ENCODE data around the gene RGS3. TPM values are rescaled to one million over a fixed set of nuclear protein-coding genes. Genes with fewer than 3 reads are reported as not detected.

Gene RGS3
- polyA plus RNA-seq, 1 of the 3 experiments (the other 2 are of a cell fraction) = 50.6 TPM

DNA sequence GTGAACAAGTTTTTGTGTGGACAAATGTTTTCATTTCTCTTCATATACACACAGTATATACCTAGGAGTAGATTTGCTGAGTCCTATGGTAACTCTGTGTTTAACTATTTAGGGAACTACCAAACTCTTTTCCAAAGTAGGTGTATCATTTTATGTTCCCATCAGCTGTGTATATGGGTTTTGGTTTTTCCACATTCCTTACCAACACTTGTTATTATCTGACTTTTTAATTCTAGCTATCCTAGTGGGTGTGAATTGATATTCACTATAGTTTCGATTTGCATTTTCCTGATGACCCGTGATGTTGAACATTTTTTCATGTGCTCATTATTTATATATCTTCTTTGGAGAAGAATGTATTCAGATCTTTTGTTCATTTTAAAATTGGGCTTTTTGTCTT, 3.7 kb downstream of the RGS3 start (continued):
- TF ChIP-seq, protein P1, sequence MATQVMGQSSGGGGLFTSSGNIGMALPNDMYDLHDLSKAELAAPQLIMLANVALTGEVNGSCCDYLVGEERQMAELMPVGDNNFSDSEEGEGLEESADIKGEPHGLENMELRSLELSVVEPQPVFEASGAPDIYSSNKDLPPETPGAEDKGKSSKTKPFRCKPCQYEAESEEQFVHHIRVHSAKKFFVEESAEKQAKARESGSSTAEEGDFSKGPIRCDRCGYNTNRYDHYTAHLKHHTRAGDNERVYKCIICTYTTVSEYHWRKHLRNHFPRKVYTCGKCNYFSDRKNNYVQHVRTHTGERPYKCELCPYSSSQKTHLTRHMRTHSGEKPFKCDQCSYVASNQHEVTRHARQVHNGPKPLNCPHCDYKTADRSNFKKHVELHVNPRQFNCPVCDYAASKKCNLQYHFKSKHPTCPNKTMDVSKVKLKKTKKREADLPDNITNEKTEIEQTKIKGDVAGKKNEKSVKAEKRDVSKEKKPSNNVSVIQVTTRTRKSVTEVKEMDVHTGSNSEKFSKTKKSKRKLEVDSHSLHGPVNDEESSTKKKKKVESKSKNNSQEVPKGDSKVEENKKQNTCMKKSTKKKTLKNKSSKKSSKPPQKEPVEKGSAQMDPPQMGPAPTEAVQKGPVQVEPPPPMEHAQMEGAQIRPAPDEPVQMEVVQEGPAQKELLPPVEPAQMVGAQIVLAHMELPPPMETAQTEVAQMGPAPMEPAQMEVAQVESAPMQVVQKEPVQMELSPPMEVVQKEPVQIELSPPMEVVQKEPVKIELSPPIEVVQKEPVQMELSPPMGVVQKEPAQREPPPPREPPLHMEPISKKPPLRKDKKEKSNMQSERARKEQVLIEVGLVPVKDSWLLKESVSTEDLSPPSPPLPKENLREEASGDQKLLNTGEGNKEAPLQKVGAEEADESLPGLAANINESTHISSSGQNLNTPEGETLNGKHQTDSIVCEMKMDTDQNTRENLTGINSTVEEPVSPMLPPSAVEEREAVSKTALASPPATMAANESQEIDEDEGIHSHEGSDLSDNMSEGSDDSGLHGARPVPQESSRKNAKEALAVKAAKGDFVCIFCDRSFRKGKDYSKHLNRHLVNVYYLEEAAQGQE (IDR thresholded peaks at IDR 0.05; ENCODE audit: low read depth, low read length) = no peak
- TF ChIP-seq RCOR1 (IDR thresholded peaks at IDR 0.05; ENCODE audit: low read length) (no peak), CHD2 (IDR thresholded peaks at IDR 0.05; ENCODE audit: low read length, partially characterized antibody) (no peak), SMC3 (IDR thresholded peaks at IDR 0.05; ENCODE audit: low read depth, low read length) (no peak), EP300 (IDR thresholded peaks at IDR 0.05; ENCODE audit: borderline replicate concordance in 1 of 2, low read depth in 1 of 2, low read length in 1 of 2) (no peak)

DNA sequence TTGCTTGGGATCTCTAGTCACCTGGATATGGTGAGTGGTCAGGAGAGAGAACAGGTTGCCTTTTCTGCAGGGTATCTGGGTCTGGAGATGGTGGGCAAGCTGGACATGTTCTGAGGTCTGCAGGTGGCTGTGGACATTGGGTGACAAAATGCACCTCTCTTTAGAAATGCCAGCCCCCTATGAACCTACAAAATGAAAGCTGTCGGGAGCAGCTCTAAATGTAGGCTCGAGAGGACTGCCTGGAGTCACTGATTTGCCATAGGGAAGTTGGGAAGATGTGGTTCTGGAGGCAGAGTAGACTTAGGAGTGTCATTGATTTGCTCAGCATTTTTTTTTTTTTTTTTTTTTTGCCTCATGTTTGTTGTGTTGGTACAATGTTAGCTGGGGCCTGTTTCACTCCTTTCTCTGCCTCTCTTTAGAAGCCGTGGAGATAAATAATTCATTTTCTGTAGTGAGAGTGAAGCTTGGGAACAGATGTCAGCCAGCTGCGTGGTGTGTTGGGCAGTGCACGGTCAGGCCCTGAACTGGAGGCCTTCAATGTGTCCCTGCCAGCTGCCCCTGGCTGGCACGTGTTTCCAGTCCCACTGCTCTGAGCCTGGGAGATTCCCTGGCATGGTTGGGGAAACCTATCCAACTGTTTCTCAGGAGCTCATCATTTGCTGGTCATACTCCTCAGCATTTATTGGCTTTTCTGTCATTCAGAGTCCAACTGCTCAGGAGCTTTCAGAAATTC, 5.4 kb downstream of the RGS3 start:
- CTCF ChIA-PET = interaction anchor here (1.1 to 1.9 kb wide), 7 partner anchors 110 to 189 kb away, joined by 3 to 8 read pairs (median 4); no protein-coding TSS in a partner anchor
- no peaks in the 10 kb centered on the region for H3K79me2 ChIP-seq (ENCODE audit: insufficient read depth)
- no peak overlapping the region for H2AFZ ChIP-seq (ENCODE audit: low read depth)
- no peak overlapping the region for H3K4me2 ChIP-seq
- H4K20me1 ChIP-seq (ENCODE audit: insufficient read depth) = no peaks in the 10 kb centered on the region
- H3K36me3 ChIP-seq (replicated peaks in 1 of 2; ENCODE audit: control insufficient read depth in 1 of 2, insufficient read depth in 2 of 2, low read length in 1 of 2) = no peaks in the 10 kb centered on the region
- no peak overlapping the region for H3K9ac ChIP-seq
- H3K4me1 ChIP-seq (ENCODE audit: control insufficient read depth in 1 of 2, insufficient read depth in 2 of 2, low read depth in 1 of 2, low read length in 1 of 2) = peaks cover 0 to 27% of the 10 kb centered on the region in 2 experiments; a peak in 2 of 4 replicates
- H3K9me3 ChIP-seq = peaks cover 5% of the 10 kb centered on the region; the same call in 1 of the 2 replicates
- 52% methylated on average over 5 of the region's 6 CpGs for WGBS (ENCODE audit: low lambda C conversion rate)
- H3K9me2 ChIP-seq = no peaks in the 10 kb centered on the region
- DNase-seq = peak; percentile 75
- no peak overlapping the region for H3K4me3 ChIP-seq (ENCODE audit: low read depth in 2 of 2, low read length in 1 of 2)
- POLR2A ChIA-PET = interaction anchor here (0.9 kb wide), 1 partner anchor 28 kb away, joined by 3 read pairs; no protein-coding TSS in a partner anchor
- no peaks in the 10 kb centered on the region for H3F3A ChIP-seq (replicated peaks; ENCODE audit: insufficient read depth)
- peak overlapping the region in 1 of 2 experiments; percentile 85; a peak in 2 of 4 replicates for H3K27ac ChIP-seq (ENCODE audit: low read depth in 2 of 2, low read length in 1 of 2)
- H3K27me3 ChIP-seq (ENCODE audit: insufficient read depth) = no peaks in the 10 kb centered on the region
- no peak for TF ChIP-seq RXRA (IDR thresholded peaks at IDR 0.05; ENCODE audit: borderline replicate concordance, low read depth)
- TF ChIP-seq NFIC (IDR thresholded peaks at IDR 0.05; ENCODE audit: borderline replicate concordance) = no peak
- TF ChIP-seq, protein P2, sequence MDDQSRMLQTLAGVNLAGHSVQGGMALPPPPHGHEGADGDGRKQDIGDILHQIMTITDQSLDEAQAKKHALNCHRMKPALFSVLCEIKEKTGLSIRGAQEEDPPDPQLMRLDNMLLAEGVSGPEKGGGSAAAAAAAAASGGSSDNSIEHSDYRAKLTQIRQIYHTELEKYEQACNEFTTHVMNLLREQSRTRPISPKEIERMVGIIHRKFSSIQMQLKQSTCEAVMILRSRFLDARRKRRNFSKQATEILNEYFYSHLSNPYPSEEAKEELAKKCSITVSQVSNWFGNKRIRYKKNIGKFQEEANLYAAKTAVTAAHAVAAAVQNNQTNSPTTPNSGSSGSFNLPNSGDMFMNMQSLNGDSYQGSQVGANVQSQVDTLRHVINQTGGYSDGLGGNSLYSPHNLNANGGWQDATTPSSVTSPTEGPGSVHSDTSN (IDR thresholded peaks at IDR 0.05) = no peak
- TF ChIP-seq FOXJ3 (CRISPR knock-in tag; IDR thresholded peaks at IDR 0.05) = peak; percentile 43; the same call in 1 of the 2 replicates
- no peak for TF ChIP-seq RFX5 (IDR thresholded peaks at IDR 0.05; ENCODE audit: low read length)
- peak; percentile 96 for TF ChIP-seq MXI1 (IDR thresholded peaks at IDR 0.05; ENCODE audit: low read depth, low read length)
- TF ChIP-seq, protein P3, sequence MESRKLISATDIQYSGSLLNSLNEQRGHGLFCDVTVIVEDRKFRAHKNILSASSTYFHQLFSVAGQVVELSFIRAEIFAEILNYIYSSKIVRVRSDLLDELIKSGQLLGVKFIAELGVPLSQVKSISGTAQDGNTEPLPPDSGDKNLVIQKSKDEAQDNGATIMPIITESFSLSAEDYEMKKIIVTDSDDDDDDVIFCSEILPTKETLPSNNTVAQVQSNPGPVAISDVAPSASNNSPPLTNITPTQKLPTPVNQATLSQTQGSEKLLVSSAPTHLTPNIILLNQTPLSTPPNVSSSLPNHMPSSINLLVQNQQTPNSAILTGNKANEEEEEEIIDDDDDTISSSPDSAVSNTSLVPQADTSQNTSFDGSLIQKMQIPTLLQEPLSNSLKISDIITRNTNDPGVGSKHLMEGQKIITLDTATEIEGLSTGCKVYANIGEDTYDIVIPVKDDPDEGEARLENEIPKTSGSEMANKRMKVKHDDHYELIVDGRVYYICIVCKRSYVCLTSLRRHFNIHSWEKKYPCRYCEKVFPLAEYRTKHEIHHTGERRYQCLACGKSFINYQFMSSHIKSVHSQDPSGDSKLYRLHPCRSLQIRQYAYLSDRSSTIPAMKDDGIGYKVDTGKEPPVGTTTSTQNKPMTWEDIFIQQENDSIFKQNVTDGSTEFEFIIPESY (IDR thresholded peaks at IDR 0.05; ENCODE audit: borderline replicate concordance, low read depth) = no peak
- TF ChIP-seq CHD2 (IDR thresholded peaks at IDR 0.05; ENCODE audit: low read length, partially characterized antibody) = no peak
- TF ChIP-seq, protein P4, sequence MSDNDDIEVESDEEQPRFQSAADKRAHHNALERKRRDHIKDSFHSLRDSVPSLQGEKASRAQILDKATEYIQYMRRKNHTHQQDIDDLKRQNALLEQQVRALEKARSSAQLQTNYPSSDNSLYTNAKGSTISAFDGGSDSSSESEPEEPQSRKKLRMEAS (IDR thresholded peaks at IDR 0.05; ENCODE audit: low read depth) = no peak
- peak; percentile 72 for TF ChIP-seq RCOR1 (IDR thresholded peaks at IDR 0.05; ENCODE audit: low read length)
- TF ChIP-seq, protein P5, sequence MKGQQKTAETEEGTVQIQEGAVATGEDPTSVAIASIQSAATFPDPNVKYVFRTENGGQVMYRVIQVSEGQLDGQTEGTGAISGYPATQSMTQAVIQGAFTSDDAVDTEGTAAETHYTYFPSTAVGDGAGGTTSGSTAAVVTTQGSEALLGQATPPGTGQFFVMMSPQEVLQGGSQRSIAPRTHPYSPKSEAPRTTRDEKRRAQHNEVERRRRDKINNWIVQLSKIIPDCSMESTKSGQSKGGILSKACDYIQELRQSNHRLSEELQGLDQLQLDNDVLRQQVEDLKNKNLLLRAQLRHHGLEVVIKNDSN (IDR thresholded peaks at IDR 0.05; ENCODE audit: borderline replicate concordance, low read depth) = no peak
- peak in 1 of 2 experiments; percentile 4; a peak in 1 of 4 replicates for TF ChIP-seq EP300 (IDR thresholded peaks at IDR 0.05; ENCODE audit: borderline replicate concordance in 1 of 2, low read depth in 1 of 2, low read length in 1 of 2)
- no peak for TF ChIP-seq ELF1 (IDR thresholded peaks at IDR 0.05)
- no peak for TF ChIP-seq SMC3 (IDR thresholded peaks at IDR 0.05; ENCODE audit: low read depth, low read length)
- TF ChIP-seq, protein P1 (IDR thresholded peaks at IDR 0.05; ENCODE audit: low read depth, low read length) = no peak
- TF ChIP-seq RAD21 (IDR thresholded peaks at IDR 0.05; ENCODE audit: low read length) = no peak
